Activated CD4-positive, alpha-beta T cell treated with anti-CD3 and anti-CD28 coated beads, Interleukin-2, amount 50 U/mL, for 4 hours (primary cell): ENCODE measurements around the gene TANGO6.
"Not testable (repeated sequence)": the region's sequence is repeated elsewhere in the genome, so short reads cannot be mapped to it uniquely, and the experiment has no call there.

Experiments
- DNase-seq, 2 experiments: peaks; one replicate each; pipeline ENCODE4 v3.0.0-alpha.2; 2020

TANGO6 gene

DNA sequence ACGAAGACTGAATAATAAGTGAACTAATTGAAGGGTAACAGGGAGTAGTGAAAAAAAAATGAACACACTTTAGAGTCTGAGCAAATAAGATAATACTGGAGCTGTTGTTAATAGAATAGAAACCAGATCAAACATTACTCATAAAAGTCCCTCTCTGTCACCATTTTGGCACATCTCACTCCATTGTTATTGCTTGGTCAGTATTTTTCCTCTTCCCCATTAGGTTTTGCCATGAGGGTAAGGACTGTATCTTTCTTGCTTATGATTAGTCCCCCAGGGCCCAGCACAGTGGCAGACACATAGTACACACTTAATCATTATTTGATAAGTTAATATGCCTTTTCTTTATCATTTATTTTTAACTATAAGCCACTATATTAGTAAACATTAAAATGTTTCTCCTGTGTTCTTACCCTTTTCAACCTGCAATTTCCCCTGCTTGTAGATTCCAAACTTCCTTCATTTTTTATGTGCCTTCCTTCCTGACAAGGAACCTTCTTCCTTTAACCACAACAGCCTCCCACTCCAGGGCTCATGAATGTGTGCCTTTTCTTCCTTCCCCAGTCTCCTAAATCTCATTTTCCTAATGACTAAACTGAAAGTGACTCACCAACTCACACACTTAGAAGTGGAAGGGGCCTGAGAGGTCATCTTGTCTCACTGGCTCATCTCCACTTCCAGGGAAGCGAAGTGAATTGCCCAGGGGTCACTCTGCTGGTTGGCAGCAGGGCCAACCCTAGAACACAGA lies 173.9 kb downstream of the TANGO6 start:
- no peak for DNase-seq

DNA sequence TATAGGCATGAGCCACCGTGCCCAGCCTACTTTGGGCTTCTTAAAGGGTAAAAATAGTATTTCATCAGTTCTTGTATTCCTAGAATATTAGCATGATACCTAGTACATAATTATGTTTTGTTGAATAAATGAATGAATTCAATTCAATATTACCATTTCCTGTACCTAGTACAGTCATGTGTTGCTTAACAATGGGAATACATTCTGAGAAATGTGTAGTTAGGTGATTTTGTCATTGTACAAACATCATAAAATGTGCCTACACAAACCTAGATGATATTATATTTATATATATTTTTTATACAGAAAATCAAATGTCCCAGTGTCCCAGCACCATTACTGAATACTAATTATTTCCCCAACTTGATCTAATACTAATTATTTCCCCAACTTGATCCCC lies 176.5 kb downstream of the TANGO6 start:
- DNase-seq = no peak

DNA sequence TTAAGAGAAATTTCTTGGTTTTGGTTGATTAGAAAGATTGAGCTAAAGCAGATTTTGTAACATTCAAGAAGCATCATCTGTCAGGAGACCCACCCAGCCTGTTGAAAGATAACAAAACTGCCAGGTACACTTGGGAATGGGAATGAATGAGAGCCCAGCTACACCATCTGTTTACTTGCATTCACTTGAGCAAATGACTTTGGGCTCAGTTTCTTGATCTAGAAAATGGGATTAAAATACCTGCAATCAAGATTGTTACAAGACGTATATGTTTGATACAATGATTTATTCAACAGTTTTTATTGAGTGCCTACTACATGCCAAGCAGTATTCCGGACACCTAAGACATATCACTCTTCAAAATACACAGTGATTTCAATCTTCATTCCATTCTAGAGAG lies 185.8 kb downstream of the TANGO6 start:
- DNase-seq = no peak

DNA sequence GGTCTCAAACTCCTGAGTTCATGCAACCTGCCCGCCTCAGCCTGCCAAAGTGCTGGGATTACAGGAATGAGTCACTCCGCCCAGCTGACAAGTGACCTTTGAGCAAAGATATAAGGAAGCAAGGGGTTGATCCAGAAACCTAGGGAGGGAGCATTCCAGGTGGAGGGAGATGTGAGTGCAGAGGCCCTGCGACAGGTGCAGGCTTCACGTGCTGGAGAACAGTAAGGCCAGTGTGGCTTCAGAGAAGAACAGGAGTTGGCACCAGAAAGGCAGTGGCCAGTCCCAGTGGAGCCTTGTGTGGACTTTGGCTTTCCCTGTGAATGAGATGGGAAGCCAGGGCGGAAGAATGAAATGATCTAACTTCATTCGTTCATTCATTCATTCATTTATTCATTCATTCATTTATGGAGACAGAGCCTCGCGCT lies 188.6 kb downstream of the TANGO6 start:
- DNase-seq = no peak

DNA sequence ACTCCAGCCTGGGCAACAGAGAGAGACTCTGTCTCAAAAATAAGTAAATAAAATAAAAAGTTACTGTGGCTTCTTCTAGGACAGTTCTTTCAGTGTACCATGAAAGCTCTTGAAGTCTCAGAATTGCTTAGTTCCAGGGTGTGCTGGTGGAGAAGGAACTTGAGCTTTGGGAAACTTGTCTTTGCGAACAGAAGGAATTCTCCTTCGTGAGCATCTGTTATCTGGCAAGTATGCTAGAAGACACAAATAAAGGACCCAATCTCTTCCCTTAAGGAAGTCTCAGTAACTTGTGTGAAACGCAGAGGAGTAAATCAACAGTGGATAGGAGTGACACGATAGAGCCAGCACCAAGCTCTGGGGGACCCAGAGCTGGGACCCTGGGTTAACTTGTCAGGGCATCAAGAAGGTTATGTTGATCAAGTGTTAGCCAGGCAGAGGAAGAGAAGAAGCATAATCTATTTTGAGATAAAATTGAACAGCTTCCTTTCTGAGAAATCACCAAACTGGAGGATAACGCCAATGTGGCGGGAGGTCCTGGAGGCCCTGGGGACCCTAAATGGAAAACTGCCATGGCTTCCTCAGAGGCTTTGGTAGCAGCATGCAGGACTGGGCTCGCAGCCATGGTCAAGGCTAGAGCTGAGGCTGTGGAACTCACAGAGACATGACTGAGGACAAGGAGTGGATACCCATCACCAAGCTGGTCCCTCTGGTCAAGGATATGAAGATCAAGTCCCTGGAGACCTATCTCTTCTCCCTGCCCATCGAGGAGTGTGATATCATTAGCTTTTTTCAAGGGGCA lies 190.0 kb downstream of the TANGO6 start:
- no peak for DNase-seq

DNA sequence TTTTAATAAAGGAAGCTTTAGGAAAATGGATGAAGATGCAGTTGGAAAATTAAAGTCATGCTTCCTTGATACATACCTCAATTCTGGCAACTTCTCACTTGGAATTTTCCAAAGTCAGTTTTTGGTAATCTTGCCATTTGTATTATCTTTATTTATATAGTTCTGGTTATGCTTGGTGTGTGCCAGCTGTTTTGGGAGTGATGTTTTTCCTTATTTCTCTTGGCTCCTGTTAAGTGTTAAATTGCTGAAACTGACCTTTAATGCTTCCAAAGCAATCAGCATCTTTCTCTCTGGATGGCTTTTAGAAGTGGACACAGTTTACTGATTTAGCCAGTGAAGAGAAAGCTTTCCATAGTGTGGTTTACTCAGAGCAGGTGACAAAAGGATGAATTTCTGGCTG lies 192.0 kb downstream of the TANGO6 start:
- no peak for DNase-seq

DNA sequence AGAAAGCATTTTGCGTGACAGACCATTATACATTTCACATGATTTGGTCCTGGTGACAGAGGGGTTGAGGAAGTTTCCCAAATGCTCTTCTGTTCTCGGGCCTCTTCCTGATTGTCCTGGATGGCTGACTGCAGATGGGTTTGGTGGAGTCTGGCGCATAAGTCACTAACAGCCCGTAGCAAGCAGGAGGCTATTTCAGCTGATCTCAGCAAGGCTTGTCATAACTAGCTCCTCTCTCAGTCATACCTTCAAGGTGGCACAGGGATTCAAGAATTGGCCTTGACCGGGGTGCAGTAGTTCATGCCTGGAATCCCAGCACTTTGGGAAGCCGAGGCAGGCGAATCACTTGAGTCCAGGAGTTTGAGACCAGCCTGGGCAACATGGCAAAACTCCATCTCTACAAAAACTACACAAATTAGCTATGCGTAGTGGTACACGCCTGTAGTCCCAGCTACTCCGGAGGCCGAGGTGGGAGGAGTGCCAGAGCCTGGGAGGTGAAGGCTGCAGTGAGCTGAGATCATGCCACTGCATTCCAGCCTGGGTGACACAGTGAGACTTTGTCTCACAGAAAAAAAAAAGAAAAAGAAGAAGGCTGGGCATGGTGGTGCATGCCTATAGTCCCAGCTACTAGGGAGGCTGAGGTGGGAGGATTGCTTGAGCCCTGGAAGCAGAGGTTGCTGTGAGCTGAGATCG lies 193.2 kb downstream of the TANGO6 start:
- no peak for DNase-seq

DNA sequence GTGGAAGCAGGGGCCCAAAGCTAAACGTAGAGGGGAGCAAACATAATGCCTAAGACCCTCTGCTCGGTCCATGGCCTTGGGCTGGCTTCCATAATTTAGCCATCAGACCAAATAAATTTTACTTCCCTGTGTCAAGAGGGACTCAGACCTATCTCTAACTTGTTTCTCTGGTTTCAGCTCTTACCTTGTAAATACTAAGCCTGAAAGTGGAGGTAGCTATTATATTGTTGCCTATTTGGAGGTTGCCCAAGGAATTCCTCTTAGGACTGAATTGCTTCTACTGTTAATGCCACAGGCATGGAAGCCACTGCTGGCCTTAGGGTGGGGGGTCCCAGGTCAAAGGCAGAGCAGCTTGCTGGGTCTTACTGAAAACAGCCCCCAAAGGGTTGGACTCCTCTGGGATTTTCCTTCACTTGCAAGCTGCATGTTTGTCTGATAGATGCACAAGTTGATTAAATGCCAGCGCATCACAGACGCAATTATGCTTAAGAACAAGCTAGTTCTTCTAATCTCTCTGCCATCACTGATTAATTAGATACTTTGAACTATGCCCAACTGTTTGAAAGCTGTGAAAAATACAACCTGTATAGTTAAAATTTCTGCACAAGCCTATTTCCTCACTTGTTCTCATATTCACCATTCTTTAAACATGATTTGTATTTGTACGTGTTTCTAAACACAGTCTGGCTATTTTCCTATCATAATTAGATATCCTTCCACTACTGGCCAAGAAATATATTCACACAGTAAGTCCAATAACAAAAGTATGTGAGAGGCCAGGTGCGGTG lies 194.2 kb downstream of the TANGO6 start:
- DNase-seq = no peak

DNA sequence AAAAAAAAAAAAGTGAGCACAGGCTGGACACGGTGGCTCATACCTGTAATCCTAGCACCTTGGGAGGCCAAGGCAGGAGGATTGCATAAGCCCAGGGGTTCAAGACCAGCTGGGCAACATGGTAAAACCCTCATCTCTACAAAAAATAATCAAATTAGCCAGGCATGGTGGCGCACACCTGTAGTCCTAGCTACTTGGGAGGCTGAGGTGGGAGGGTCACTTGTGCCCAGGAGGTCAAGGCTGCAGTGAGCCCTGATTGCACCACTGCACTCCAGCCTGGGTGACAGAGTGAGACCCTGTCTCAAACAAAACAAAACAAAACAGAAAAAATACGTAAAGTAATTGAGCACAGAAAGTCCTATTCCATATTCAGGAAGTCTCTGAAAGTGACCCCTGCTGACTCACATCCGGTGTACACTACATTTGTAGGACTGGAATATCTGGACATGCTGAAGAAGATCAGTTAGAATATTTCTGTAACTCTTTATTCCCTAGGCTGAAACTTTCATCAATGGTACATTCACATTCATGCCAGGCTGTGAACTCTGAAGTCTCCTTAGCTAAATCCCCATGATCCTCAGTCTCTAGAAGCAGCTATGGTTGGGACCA lies 196.1 kb downstream of the TANGO6 start:
- no peak for DNase-seq

DNA sequence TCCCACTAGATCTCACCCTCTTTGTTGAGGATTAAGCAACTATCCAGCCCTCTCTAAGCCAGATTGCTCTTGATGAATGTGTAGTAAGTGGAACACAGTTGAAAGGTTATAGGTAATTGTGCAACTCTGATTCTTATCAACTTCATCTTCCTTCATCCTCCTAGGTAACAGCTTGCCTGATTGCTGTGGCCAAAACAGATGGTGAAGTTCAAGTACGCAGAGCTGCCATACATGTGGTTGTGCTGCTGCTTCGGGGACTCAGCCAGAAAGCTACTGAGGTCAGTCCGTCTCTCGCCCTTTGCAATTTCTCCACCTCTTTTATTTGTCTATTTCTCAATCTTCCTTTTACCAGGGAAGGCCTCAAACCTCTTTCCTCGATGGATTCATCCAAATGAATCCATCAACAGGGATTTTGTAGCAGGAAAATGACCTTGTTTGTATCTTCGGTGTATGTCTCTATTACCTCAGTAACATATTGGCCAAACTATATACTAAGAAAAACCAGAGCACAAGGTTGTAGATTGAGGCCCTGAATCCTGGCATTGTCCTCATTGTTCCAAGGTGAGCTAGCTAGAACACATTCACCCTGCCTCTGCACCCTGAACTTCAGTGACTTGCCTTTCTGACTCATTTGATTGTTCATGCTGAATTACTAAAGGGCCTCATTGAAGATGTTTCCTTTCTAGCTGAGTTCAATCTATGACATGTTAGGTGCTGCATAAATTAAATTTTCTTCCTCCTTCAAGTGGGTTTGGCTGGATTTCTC lies 197.0 kb downstream of the TANGO6 start:
- no peak for DNase-seq

DNA sequence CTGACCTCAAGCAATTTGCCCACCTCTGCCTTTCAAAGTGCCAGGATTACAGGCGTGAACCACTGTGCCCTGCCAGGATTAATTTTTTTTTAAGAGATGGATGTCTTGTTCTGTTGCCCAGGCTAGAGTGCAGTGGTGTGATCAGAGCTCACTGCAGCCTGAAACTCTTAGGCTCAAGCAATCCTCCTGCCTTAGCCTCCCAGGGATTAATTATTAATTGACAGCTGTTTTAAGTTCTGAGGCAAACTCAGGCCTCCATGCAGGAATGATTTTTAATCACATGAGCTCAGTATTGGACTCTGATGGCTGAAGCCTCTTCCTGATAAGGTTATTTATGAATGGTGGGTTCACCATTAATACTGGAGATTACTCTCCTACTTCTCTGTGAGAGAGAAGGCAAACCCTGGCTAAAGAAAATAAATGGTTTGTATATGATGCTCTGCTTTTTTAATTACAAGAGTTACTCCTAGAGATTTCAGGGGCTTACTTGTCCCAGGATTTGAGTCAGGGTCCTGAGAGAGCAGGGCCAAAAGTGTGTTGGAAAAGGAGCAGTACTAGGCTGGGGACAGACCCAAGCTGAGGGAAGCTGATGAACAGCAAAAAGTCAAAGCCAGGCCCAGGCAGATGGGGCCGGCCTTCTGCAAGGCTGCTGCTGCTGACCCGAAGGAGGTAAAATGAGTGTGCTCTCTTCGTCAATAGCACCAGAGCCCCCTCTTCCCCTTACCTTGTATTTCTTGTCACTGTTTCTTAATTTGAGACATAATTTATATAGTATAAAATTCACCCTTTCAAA lies 205.2 kb downstream of the TANGO6 start:
- no peak for DNase-seq

DNA sequence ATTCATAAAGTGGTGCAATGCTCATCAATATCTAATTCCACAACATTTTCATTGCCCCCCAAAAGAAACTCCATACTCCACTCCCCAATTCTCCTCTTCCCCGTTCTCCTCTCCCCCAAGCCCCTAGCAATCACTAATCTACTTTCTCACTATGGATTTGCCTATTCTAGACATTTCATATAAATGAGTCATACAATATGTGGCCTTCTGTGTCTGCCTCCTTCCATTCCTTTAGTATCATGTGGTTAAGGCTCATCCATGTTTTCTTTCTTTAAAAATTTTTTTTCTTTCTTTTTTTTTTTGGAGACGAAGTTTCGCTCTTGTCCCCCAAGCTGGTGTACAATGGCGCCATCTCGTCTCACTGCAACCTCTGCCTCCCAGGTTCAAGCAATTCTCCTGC lies 205.8 kb downstream of the TANGO6 start:
- no peak for DNase-seq

DNA sequence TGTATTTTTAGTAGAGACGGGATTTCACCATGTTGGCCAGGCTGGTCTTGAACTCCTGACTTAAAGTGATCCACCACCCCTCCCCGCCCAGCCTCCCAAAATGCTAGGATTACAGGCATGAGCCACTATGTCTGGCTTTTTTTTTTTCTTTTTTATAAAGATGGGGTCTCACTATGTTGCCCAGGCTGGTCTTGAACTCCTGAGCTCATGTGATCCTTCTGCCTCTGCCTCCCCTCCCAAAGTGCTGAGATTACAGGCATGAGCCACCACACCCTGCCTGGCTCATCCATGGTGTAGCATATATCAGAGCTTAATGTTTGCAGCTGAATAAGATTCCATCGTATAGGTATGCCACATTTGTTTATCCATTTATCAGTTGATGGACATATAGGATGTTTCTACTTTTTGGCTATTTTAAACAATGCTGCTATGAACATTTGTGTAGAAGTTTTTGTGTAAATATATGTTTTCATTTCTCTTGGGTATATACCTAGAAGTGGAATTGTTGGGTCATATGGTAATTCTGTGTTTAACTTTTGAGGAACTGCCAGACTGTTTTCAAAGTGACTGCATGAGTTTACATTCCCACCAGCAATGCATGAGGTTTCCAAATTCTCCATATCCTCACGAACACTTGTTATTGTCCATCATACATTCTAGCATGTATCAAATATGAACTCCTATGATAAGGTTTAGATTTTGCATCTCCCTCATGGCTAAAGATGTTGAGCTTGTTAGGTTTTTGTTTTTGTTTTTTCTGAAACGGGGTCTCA lies 206.5 kb downstream of the TANGO6 start:
- DNase-seq = no peak

DNA sequence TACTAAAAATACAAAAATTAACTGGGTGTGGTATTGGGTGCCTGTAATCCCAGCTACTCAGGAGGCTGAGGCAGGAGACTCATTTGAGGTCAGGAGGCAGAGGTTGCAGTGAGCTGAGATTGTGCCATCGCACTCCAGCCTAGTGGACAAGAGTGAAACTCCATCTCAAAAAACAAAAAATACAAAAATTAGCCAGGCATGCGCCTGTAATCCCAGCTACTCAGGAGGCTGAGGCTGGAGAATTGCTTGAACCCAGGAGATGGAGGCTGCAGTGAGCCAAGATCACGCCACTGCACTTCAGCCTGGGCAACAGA lies 208.1 kb downstream of the TANGO6 start:
- DNase-seq = not testable (repeated sequence)

DNA sequence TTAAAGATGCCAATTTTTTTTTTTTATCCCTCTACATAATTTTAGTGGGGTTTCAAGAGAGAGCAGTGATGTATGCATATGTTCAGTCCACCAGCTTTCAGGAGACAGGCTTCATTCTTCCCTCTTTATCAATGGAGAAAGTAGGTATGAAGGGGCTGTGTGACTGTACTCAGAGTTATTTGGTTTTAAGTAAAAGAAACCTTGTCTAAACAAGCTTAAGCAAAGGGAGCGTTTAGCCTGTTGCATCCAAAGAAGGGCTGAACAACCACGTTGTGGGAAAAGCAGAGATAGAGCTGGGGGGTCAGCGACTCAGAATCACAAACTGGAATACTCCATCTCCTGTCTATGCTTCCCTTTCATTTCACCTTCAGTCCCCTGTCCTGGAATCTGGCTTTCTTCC lies 211.7 kb downstream of the TANGO6 start:
- DNase-seq = no peak

DNA sequence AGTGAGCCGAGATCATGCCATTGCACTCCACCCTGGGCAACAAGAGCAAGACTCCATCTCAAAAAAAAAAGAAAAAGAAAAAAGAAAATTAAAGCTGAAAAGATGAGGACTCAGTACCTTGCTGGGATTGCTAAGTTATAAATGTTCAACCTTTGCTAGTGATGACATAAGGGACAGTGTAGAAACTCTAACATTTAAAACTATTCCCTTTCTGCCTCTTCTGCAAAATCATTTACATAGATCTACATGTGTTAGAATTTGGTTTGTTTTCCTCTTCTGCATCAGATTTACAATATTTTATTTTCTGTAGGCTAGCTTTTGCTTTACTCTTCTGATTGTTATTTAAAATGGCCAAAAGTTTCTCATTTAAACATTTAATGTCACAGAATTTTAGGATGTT lies 212.6 kb downstream of the TANGO6 start:
- no peak for DNase-seq

DNA sequence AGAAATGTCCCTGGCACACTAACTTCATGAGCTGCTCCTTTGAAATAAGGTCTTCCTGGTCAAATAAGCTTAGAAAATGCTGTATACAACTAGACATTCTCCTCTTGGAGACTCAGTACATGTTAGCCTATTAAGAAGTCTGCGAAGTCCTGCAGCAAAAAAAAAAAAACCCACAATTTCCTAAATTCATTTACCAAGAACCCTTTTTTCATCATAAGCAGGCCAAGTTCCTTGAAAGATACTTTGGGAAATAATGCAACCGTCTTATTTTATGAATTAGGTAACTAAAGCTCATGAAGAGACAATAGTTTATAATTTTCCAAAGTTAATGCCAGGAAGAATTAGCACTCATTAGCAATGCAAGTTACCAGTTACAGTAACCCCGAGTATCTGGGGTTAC lies 213.1 kb downstream of the TANGO6 start:
- DNase-seq = no peak

DNA sequence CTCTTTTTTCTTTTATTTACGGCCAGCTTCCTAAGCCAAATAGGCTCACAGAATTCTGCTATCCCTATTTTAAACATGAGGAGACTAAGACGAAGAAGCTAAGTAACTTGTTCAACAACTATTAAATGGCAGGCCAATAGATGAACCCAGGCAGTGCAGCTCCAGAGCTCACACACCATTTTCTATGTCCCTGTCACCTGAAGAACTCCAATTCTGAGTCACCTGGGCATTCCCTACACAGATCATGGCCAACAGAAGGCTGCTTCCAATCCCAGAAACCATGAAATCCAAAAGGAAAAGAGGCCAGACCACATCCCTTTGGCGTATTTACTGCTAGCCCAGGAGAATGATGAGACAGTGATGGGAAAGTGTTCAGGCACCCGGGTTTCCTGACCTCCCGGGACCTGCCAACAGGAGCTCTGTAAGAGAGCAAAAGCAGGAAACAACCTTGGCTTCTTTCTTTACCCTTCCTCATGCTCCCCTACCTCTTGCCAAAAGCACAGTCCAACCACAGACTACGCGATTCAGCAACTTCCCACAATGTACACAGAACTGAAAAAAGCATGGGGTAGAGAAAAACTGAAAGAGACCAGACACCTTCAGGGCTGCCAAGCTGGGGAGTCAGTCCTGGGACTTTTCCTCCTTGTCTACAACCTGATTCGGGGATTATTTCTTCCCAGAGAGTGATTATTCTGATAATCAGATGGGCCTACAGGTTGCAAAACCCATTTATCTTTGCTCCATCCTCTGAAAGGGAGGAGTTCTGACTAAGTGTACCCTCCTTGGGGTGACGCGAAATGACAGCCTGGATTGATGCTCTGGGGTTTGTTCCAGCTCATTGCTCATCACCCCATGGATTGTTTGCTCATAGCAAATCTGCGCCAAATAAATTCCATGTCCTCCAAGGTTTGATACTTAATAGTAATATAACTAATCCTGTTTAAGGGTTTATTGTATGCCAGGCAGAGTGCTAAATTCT lies 214.4 kb downstream of the TANGO6 start:
- no peak for DNase-seq

DNA sequence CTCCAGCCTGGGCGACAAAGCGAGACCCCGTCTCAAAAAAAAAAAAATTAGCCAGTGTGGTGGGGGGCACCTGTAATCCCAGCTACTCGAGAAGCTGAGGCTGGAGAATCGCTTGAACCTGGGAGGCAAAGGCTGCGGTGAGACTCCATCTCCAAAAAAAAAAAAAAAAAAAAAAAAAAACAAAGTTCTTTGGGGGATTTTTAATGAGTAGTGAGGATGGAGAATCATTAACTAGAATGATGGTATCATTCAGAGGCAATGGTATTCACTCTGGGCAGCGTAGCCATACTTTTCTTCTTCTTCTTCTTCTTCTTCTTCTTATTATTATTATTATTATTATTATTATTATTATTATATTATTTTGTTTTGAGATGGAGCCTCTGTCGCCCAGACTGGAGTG lies 220.2 kb downstream of the TANGO6 start:
- not testable (repeated sequence) for DNase-seq
